H1 (cell line): ENCODE measurements around the gene ZRANB3. TPM values are rescaled to one million over a fixed set of nuclear protein-coding genes. Genes with fewer than 3 reads are reported as not detected.

Experiments used
- CTCF ChIA-PET: fragments of 300-600 bp; sonication (Branson Sonifier 250); formaldehyde crosslinking; loops from one replicate; lab custom pipeline; 2021; ENCODE audit not compliant: partially characterized antibody; lab: Charles Lee
- POLR2A ChIA-PET: fragments of 300-600 bp; sonication (Branson Sonifier 250); formaldehyde crosslinking; loops from one replicate; lab custom pipeline; 2021; ENCODE audit warnings: inconsistent platforms; ENCODE audit not compliant: partially characterized antibody; lab: Charles Lee
- DNase-seq, 2 experiments: peaks; one replicate each; pipeline versions ENCODE4 v3.0.0 to v3.0.0-alpha.2; 2010 to 2022; ENCODE audit warnings: low spot score in 2 of 2, low read depth in 1 of 2, mixed read lengths in 1 of 2
- FAIRE-seq: peaks from 2 replicates; lab custom pipeline; 2011; peaks lifted over from hg19 to GRCh38; lab: Jason Lieb, UNC
- H2AFZ ChIP-seq: 2 replicates; pipeline ENCODE4 v1.8.1; 2012; ENCODE audit warnings: low read length, inconsistent platforms
- H2AK5ac ChIP-seq: 2 replicates; pipeline ENCODE4 v1.6.1; 2013; ENCODE audit warnings: low read depth, low read length
- H2BK120ac ChIP-seq: replicated peaks from 2 replicates; pipeline ENCODE3; 2013; ENCODE audit warnings: low read depth, low read length, inconsistent platforms
- H2BK12ac ChIP-seq: 2 replicates; pipeline ENCODE4 v1.6.1; 2013; ENCODE audit warnings: low read depth, low read length
- H2BK15ac ChIP-seq: 2 replicates; pipeline ENCODE4 v1.6.1; 2013; ENCODE audit warnings: low read length
- H2BK20ac ChIP-seq: 2 replicates; pipeline ENCODE4 v1.6.1; 2013; ENCODE audit warnings: low read length
- H2BK5ac ChIP-seq: 2 replicates; pipeline ENCODE4 v1.6.1; 2013; ENCODE audit warnings: low read depth, low read length
- H3K14ac ChIP-seq: 2 replicates; pipeline ENCODE4 v1.6.1; 2013; ENCODE audit warnings: inconsistent platforms; ENCODE audit not compliant: insufficient read length
- H3K18ac ChIP-seq: 2 replicates; pipeline ENCODE4 v1.6.1; 2013; ENCODE audit warnings: low read length; ENCODE audit errors: extremely low read depth
- H3K23ac ChIP-seq: 2 replicates; pipeline ENCODE4 v1.6.1; 2013; ENCODE audit warnings: inconsistent platforms; ENCODE audit not compliant: insufficient read length
- H3K23me2 ChIP-seq: 2 replicates; pipeline ENCODE4 v1.6.1; 2013; ENCODE audit warnings: low read depth, low read length
- H3K27ac ChIP-seq: 2 replicates; pipeline ENCODE4 v1.6.1; 2011; ENCODE audit warnings: low read depth, low read length, inconsistent platforms
- H3K27me3 ChIP-seq, 4 experiments: replicated peaks in 1 of 4; 1 replicate in 1 of 4; 2 replicates in 3 of 4; pipeline versions ENCODE4 v1.6.1 to v1.8.1; 2011 to 2013; ENCODE audit warnings: low read length in 3 of 4, mild to moderate bottlenecking in 3 of 4, inconsistent platforms in 2 of 4, mixed read lengths in 2 of 4, moderate library complexity in 1 of 4; ENCODE audit not compliant: control insufficient read depth in 3 of 4, insufficient read depth in 3 of 4; ENCODE audit errors: extremely low read depth in 1 of 4
- H3K36me3 ChIP-seq, 4 experiments: 2 replicates each; pipeline versions ENCODE4 v1.6.1 to v1.8.1; 2011 to 2013; ENCODE audit warnings: mild to moderate bottlenecking in 4 of 4, low read length in 3 of 4, moderate library complexity in 2 of 4, control low read depth in 1 of 4, inconsistent platforms in 1 of 4; ENCODE audit not compliant: insufficient read depth in 4 of 4, control insufficient read depth in 2 of 4
- H3K4ac ChIP-seq: replicated peaks from 2 replicates; pipeline ENCODE3; 2013; ENCODE audit warnings: low read length, low read depth, mixed read lengths, inconsistent platforms; ENCODE audit not compliant: insufficient read length
- H3K4me1 ChIP-seq, 4 experiments: replicated peaks in 1 of 4; 1 replicate in 1 of 4; 2 replicates in 3 of 4; pipeline versions ENCODE4 v1.6.1 to v1.8.1; 2011 to 2013; ENCODE audit warnings: low read length in 3 of 4, inconsistent platforms in 2 of 4, mixed read lengths in 1 of 4; ENCODE audit not compliant: insufficient read depth in 4 of 4, control insufficient read depth in 3 of 4
- H3K4me2 ChIP-seq, 2 experiments: 2 replicates each; pipeline versions ENCODE4 v1.6.1 to v1.8.1; 2011 to 2013; ENCODE audit warnings: low read depth in 2 of 2, low read length in 2 of 2, control low read depth in 1 of 2, inconsistent platforms in 1 of 2, mild to moderate bottlenecking in 1 of 2; ENCODE audit not compliant: insufficient read depth in 1 of 2
- H3K4me3 ChIP-seq, 4 experiments: fragments of 200-600, 300-600 bp in 1 of 4; sonication (generic), shearing (Covaris generic), sonication (Bioruptor Twin) in 1 of 4; 2 replicates each; pipeline versions ENCODE4 v1.5.1 to v1.8.1; 2011 to 2016; ENCODE audit warnings: low read length in 4 of 4, low read depth in 3 of 4, control low read depth in 2 of 4, inconsistent platforms in 2 of 4, mild to moderate bottlenecking in 2 of 4, mixed read lengths in 1 of 4, moderate library complexity in 1 of 4; ENCODE audit not compliant: insufficient read depth in 2 of 4; ENCODE audit errors: extremely low read depth in 1 of 4
- H3K56ac ChIP-seq: replicated peaks from 2 replicates; pipeline ENCODE3; 2013; ENCODE audit warnings: low read depth, mild to moderate bottlenecking, mixed read lengths, low read length, inconsistent platforms; ENCODE audit not compliant: insufficient read length
- H3K79me1 ChIP-seq: 2 replicates; pipeline ENCODE4 v1.6.1; 2013; ENCODE audit warnings: low read depth, low read length, control low read depth
- H3K79me2 ChIP-seq, 2 experiments: 2 replicates each; pipeline versions ENCODE4 v1.6.1 to v1.8.1; 2012 to 2013; ENCODE audit warnings: low read length in 2 of 2, mild to moderate bottlenecking in 2 of 2, inconsistent platforms in 1 of 2; ENCODE audit not compliant: insufficient read depth in 2 of 2, control insufficient read depth in 1 of 2
- H3K9ac ChIP-seq, 4 experiments: replicated peaks in 1 of 4; 1 replicate in 1 of 4; 2 replicates in 3 of 4; pipeline versions ENCODE4 v1.6.1 to v1.8.1; 2011 to 2013; ENCODE audit warnings: low read depth in 3 of 4, low read length in 3 of 4, control low read depth in 2 of 4, mild to moderate bottlenecking in 2 of 4, moderate library complexity in 2 of 4, inconsistent platforms in 1 of 4; ENCODE audit errors: extremely low read depth in 1 of 4
- H3K9me3 ChIP-seq, 2 experiments: 2 replicates each; pipeline versions ENCODE4 v1.6.1 to v1.8.1; 2012 to 2013; ENCODE audit warnings: mild to moderate bottlenecking in 2 of 2, moderate library complexity in 2 of 2, control low read depth in 1 of 2, inconsistent platforms in 1 of 2, low read depth in 1 of 2, low read length in 1 of 2, mixed read lengths in 1 of 2; ENCODE audit not compliant: insufficient read depth in 2 of 2
- H4K20me1 ChIP-seq, 2 experiments: replicated peaks in 1 of 2; 2 replicates each; pipeline versions ENCODE3 to v1.8.1; 2011 to 2013; ENCODE audit warnings: inconsistent platforms in 2 of 2, low read length in 2 of 2, mild to moderate bottlenecking in 1 of 2; ENCODE audit not compliant: insufficient read depth in 2 of 2, control insufficient read depth in 1 of 2
- H4K5ac ChIP-seq: 2 replicates; pipeline ENCODE4 v1.6.1; 2013; ENCODE audit warnings: low read length, low read depth, mixed read lengths, inconsistent platforms; ENCODE audit not compliant: insufficient read length
- H4K8ac ChIP-seq: 2 replicates; pipeline ENCODE4 v1.8.0; 2013; ENCODE audit warnings: mild to moderate bottlenecking, moderate library complexity, low read length, inconsistent platforms; ENCODE audit not compliant: insufficient read depth; ENCODE audit errors: extremely low read depth
- H4K91ac ChIP-seq: replicated peaks from 2 replicates; pipeline ENCODE3; 2013; ENCODE audit warnings: low read length, mixed read lengths, inconsistent platforms; ENCODE audit not compliant: insufficient read length
- CTBP2 ChIP-seq: IDR thresholded peaks from 2 replicates; pipeline ENCODE4 v1.7.0; 2011; ENCODE audit warnings: borderline replicate concordance, mild to moderate bottlenecking, moderate library complexity, mixed read lengths, low read length; ENCODE audit not compliant: insufficient read depth, insufficient read length
- CTCF ChIP-seq, 3 experiments: IDR thresholded peaks; 1 replicate in 2 of 3; 2 replicates in 1 of 3; pipeline versions ENCODE4 v1.5.1 to v1.6.1; 2011; ENCODE audit warnings: low read length in 3 of 3, mild to moderate bottlenecking in 3 of 3, inconsistent platforms in 2 of 3, low read depth in 1 of 3, moderate library complexity in 1 of 3; ENCODE audit not compliant: insufficient read depth in 1 of 3; ENCODE audit errors: control extremely low read depth in 1 of 3
- EGR1 ChIP-seq: IDR thresholded peaks from 2 replicates; pipeline ENCODE4 v1.6.1; 2011; ENCODE audit warnings: low read depth, low read length, borderline replicate concordance
- EP300 ChIP-seq, 2 experiments: IDR thresholded peaks; 1 replicate in 1 of 2; 2 replicates in 1 of 2; pipeline ENCODE4 v1.6.1; 2011 to 2012; ENCODE audit warnings: low read depth in 2 of 2, low read length in 2 of 2, mild to moderate bottlenecking in 2 of 2, borderline replicate concordance in 1 of 2, inconsistent platforms in 1 of 2, moderate library complexity in 1 of 2
- HDAC2 ChIP-seq, 2 experiments: fragments of 300-600 bp in 1 of 2; sonication (generic) in 1 of 2; IDR thresholded peaks; 2 replicates each; pipeline ENCODE4 v1.6.1; 2011 to 2012; ENCODE audit warnings: low read depth in 2 of 2, low read length in 2 of 2, mild to moderate bottlenecking in 2 of 2, moderate library complexity in 2 of 2, borderline replicate concordance in 1 of 2, inconsistent platforms in 1 of 2
- JUND ChIP-seq: IDR thresholded peaks from 2 replicates; pipeline ENCODE4 v1.6.1; 2011; ENCODE audit warnings: mild to moderate bottlenecking, improper control_type of control experiment, low read length
- MAX ChIP-seq: IDR thresholded peaks from 2 replicates; pipeline ENCODE4 v1.6.1; 2012; ENCODE audit warnings: inconsistent platforms
- POLR2A ChIP-seq, 2 experiments: IDR thresholded peaks; 1 replicate in 1 of 2; 2 replicates in 1 of 2; pipeline ENCODE4 v1.6.1; 2011; ENCODE audit warnings: low read depth in 2 of 2, low read length in 2 of 2, mild to moderate bottlenecking in 2 of 2; ENCODE audit errors: control extremely low read depth in 1 of 2
- POU5F1 ChIP-seq: IDR thresholded peaks from 2 replicates; pipeline ENCODE4 v1.6.1; 2011; ENCODE audit warnings: low read depth, mild to moderate bottlenecking, low read length, moderate library complexity
- SIN3A ChIP-seq, 2 experiments: IDR thresholded peaks in 1 of 2; conservative IDR thresholded peaks in 1 of 2; 2 replicates each; pipeline ENCODE4 v1.6.1; 2011 to 2012; ENCODE audit warnings: low read length in 2 of 2, improper control_type of control experiment in 1 of 2, low read depth in 1 of 2, mild to moderate bottlenecking in 1 of 2
- SP1 ChIP-seq: IDR thresholded peaks from 2 replicates; pipeline ENCODE4 v1.6.1; 2011; ENCODE audit warnings: low read depth, low read length
- WGBS, 2 experiments: shearing (Covaris generic) in 1 of 2; methylation state at CpG; one replicate each; pipeline versions ENCODE4 v1.1.6 to v1.1.7; 2013 to 2015; ENCODE audit warnings: low lambda C conversion rate in 2 of 2, mixed read lengths in 2 of 2, inconsistent platforms in 1 of 2, low coverage in 1 of 2, missing lambda C conversion rate in 1 of 2; ENCODE audit not compliant: insufficient replicate concordance in 2 of 2, insufficient coverage in 1 of 2, insufficient read length in 1 of 2; ENCODE audit errors: extremely low coverage in 1 of 2, missing lambda C conversion rate in 1 of 2; 5-methylcytosine and 5-hydroxymethylcytosine counted together
- polyA plus RNA-seq, 7 experiments: library from polyadenylated mRNA; depleted of rRNA in 3 of 7; stranded (reverse) in 5 of 7; unstranded in 2 of 7; fragments of >200 nt in 5 of 7; fragments of 200-250 nt in 2 of 7; gene quantifications; 1 replicate in 5 of 7; 2 replicates in 1 of 7; 4 replicates in 1 of 7; pipeline versions ENCODE4 v1.2.1 to v1.2.3, GENCODE V29; 2011 to 2013; ENCODE audit warnings: missing spikeins in 2 of 7, mixed read lengths in 2 of 7
- total RNA-seq: library from RNA; stranded (reverse); fragmentation: NEBNext Ultra II Directional; extraction: Animal tissue kit (Norgen Biotek cat#: 25700); gene quantifications from 2 replicates; pipeline ENCODE4 v1.2.1, GENCODE V29; 2021

ZRANB3 gene
- total and polyA plus RNA-seq, 2 of the 8 experiments (the other 6 are each of a cell fraction or from before 2014, with no cell fraction given): 4.5 to 19.3 TPM

- Histone ChIP-seq H4K91ac (no peak overlapping the region), H3K9me3 (no peaks in the 10 kb centered on the region), H3K4me2 (no peak overlapping the region), H3K9ac (no peak overlapping the region), H2BK120ac (no peak overlapping the region), H3K23me2 (no peaks in the 10 kb centered on the region; the same call in 1 of the 2 replicates), H3K79me1 (peaks cover 5% of the 10 kb centered on the region), H3K4me3 (no peak overlapping the region), H3K18ac (no peak overlapping the region), H3K56ac (no peak overlapping the region), H2BK20ac (no peak overlapping the region), H2BK5ac (no peak overlapping the region), H3K14ac (no peak overlapping the region), H2BK15ac (no peak overlapping the region), H3K23ac (no peak overlapping the region), H4K8ac (no peak overlapping the region), H2BK12ac (no peak overlapping the region), H3K36me3 (no peaks in the 10 kb centered on the region), H3K27me3 (no peaks in the 10 kb centered on the region), H3K4me1 (peaks cover 0 to 4% (median 0%) of the 10 kb centered on the region in 4 experiments; a peak in 3 of 7 replicates), H3K4ac (no peak overlapping the region), H2AK5ac (no peak overlapping the region), H3K79me2 (peaks cover 2 to 88% of the 10 kb centered on the region in 2 experiments; a peak in 3 of 4 replicates), H3K27ac (no peak overlapping the region), H4K5ac (no peak overlapping the region), H2AFZ (no peak overlapping the region), H4K20me1 (peaks cover 5 to 8% of the 10 kb centered on the region in 2 experiments)
- DNase-seq (no peak), FAIRE-seq (peak; percentile 62)
- 91% methylated on average over 1 of the region's 1 CpG; no CpG with 5 or more reads in 1 of the 2 experiments for WGBS, 2 experiments
- POLR2A ChIA-PET: no interaction called here
- CTCF ChIA-PET: no interaction called here
- no peak for TF ChIP-seq EGR1
- TF ChIP-seq EP300 (IDR thresholded peaks at IDR 0.05; ENCODE audit: borderline replicate concordance in 1 of 2, low read depth in 2 of 2, low read length in 2 of 2): no peak
- no peak for TF ChIP-seq POU5F1
- no peak for TF ChIP-seq JUND
- no peak for TF ChIP-seq CTBP2
- TF ChIP-seq SP1: no peak
- TF ChIP-seq CTCF (IDR thresholded peaks at IDR 0.05; ENCODE audit: control extremely low read depth in 1 of 3, insufficient read depth in 1 of 3, low read depth in 1 of 3, low read length in 3 of 3): no peak
- TF ChIP-seq MAX: no peak
- no peak for TF ChIP-seq POLR2A (IDR thresholded peaks at IDR 0.05; ENCODE audit: control extremely low read depth in 1 of 2, low read depth in 2 of 2, low read length in 2 of 2)
- no peak for TF ChIP-seq HDAC2 (IDR thresholded peaks at IDR 0.05; ENCODE audit: borderline replicate concordance in 1 of 2, low read depth in 2 of 2, low read length in 2 of 2)
- no peak for TF ChIP-seq SIN3A (conservative IDR thresholded peaks at IDR 0.05 in 1 of 2, IDR thresholded peaks at IDR 0.05 in 1 of 2; ENCODE audit: low read depth in 1 of 2, low read length in 2 of 2)
Measured at GRCh38 chr2:135557530-135557929, 26.5 kb upstream of the ZRANB3 start.
